ENCODE results near the gene GCAT. TPM values are rescaled to one million over a fixed set of nuclear protein-coding genes. Genes with fewer than 3 reads are reported as not detected.

GCAT gene
- total and polyA plus RNA-seq, 2 of the 13 experiments (the other 11 are each of a cell fraction or from before 2014, with no cell fraction given): 28.0 to 50.3 TPM

DNA sequence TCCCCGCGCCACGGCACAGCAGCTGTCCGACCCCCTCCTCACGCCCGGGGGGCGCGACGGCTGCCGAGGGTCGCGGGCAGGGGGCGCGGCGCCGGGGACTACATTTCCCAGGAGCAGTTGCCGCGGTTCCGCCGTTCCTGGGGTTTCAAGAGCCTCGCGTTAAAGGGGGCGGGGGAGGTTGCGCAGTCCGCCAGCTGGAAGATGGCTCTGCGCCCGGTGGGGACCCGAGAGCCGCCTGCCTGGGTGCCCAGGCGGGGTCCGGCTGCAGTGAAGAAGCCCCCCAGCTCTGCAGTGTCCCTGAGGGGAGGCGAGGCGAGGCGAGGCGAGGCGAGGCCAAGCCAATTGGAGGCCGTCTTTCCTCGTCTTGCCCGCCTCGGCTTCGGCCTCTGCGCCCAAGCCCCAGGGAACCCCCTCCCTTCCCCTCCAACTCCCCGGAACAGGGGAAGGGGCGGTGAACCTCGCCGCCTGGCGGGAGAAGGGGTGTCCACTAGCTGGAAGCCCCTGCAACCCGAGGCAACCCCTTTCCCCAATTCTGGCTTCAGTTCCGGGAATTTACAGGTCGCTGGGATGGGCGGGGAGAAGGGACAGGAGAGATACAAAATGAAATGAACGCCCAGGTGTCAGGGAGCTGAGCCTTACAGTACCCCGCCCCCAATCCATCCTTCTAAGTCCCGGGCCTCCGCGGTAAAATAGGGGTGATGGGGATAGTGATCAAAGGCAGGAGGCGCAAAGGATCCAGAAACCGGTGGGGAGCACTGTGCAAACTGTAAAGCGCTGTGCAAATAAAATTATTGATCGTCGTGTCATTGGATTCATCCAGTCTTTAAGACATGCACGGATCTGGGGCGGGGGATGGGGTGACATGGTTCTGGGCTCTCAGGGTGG is 5.2 kb upstream of the GCAT start (continued):
- TF ChIP-seq, protein P1, sequence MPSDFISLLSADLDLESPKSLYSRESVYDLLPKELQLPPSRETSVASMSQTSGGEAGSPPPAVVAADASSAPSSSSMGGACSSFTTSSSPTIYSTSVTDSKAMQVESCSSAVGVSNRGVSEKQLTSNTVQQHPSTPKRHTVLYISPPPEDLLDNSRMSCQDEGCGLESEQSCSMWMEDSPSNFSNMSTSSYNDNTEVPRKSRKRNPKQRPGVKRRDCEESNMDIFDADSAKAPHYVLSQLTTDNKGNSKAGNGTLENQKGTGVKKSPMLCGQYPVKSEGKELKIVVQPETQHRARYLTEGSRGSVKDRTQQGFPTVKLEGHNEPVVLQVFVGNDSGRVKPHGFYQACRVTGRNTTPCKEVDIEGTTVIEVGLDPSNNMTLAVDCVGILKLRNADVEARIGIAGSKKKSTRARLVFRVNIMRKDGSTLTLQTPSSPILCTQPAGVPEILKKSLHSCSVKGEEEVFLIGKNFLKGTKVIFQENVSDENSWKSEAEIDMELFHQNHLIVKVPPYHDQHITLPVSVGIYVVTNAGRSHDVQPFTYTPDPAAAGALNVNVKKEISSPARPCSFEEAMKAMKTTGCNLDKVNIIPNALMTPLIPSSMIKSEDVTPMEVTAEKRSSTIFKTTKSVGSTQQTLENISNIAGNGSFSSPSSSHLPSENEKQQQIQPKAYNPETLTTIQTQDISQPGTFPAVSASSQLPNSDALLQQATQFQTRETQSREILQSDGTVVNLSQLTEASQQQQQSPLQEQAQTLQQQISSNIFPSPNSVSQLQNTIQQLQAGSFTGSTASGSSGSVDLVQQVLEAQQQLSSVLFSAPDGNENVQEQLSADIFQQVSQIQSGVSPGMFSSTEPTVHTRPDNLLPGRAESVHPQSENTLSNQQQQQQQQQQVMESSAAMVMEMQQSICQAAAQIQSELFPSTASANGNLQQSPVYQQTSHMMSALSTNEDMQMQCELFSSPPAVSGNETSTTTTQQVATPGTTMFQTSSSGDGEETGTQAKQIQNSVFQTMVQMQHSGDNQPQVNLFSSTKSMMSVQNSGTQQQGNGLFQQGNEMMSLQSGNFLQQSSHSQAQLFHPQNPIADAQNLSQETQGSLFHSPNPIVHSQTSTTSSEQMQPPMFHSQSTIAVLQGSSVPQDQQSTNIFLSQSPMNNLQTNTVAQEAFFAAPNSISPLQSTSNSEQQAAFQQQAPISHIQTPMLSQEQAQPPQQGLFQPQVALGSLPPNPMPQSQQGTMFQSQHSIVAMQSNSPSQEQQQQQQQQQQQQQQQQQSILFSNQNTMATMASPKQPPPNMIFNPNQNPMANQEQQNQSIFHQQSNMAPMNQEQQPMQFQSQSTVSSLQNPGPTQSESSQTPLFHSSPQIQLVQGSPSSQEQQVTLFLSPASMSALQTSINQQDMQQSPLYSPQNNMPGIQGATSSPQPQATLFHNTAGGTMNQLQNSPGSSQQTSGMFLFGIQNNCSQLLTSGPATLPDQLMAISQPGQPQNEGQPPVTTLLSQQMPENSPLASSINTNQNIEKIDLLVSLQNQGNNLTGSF (CRISPR knock-in tag; IDR thresholded peaks at IDR 0.05): no peak
- no peak for TF ChIP-seq HMG20B (CRISPR knock-in tag; conservative IDR thresholded peaks at IDR 0.05)
- TF ChIP-seq, protein P2, sequence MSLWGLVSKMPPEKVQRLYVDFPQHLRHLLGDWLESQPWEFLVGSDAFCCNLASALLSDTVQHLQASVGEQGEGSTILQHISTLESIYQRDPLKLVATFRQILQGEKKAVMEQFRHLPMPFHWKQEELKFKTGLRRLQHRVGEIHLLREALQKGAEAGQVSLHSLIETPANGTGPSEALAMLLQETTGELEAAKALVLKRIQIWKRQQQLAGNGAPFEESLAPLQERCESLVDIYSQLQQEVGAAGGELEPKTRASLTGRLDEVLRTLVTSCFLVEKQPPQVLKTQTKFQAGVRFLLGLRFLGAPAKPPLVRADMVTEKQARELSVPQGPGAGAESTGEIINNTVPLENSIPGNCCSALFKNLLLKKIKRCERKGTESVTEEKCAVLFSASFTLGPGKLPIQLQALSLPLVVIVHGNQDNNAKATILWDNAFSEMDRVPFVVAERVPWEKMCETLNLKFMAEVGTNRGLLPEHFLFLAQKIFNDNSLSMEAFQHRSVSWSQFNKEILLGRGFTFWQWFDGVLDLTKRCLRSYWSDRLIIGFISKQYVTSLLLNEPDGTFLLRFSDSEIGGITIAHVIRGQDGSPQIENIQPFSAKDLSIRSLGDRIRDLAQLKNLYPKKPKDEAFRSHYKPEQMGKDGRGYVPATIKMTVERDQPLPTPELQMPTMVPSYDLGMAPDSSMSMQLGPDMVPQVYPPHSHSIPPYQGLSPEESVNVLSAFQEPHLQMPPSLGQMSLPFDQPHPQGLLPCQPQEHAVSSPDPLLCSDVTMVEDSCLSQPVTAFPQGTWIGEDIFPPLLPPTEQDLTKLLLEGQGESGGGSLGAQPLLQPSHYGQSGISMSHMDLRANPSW (CRISPR knock-in tag; IDR thresholded peaks at IDR 0.05; ENCODE audit: borderline replicate concordance): 0 out of 2 replicates have a peak, but pooled peaks have one; percentile 1
- TF ChIP-seq KDM1A (CRISPR knock-in tag; IDR thresholded peaks at IDR 0.05): no peak
- 0 out of 2 replicates have a peak, but pooled peaks have one; percentile 14 for TF ChIP-seq ARNTL (CRISPR knock-in tag; IDR thresholded peaks at IDR 0.05)
- no peak; the same call in 1 of the 2 replicates for TF ChIP-seq ZMAT3 (CRISPR knock-in tag; conservative IDR thresholded peaks at IDR 0.05)
- TF ChIP-seq, protein P3, sequence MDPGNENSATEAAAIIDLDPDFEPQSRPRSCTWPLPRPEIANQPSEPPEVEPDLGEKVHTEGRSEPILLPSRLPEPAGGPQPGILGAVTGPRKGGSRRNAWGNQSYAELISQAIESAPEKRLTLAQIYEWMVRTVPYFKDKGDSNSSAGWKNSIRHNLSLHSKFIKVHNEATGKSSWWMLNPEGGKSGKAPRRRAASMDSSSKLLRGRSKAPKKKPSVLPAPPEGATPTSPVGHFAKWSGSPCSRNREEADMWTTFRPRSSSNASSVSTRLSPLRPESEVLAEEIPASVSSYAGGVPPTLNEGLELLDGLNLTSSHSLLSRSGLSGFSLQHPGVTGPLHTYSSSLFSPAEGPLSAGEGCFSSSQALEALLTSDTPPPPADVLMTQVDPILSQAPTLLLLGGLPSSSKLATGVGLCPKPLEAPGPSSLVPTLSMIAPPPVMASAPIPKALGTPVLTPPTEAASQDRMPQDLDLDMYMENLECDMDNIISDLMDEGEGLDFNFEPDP (CRISPR knock-in tag; conservative IDR thresholded peaks at IDR 0.05): no peak
- TF ChIP-seq MED1 (CRISPR knock-in tag; IDR thresholded peaks at IDR 0.05): peak; percentile 11; the same call in 1 of the 2 replicates
- TF ChIP-seq, protein P4, sequence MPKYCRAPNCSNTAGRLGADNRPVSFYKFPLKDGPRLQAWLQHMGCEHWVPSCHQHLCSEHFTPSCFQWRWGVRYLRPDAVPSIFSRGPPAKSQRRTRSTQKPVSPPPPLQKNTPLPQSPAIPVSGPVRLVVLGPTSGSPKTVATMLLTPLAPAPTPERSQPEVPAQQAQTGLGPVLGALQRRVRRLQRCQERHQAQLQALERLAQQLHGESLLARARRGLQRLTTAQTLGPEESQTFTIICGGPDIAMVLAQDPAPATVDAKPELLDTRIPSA (CRISPR knock-in tag; IDR thresholded peaks at IDR 0.05; ENCODE audit: borderline replicate concordance): 0 out of 2 replicates have a peak, but pooled peaks have one; percentile 52
- TF ChIP-seq ZSCAN22 (CRISPR knock-in tag; IDR thresholded peaks at IDR 0.05): no peak
- no peak for TF ChIP-seq TOPORS (CRISPR knock-in tag; IDR thresholded peaks at IDR 0.05)
- TF ChIP-seq, protein P5, sequence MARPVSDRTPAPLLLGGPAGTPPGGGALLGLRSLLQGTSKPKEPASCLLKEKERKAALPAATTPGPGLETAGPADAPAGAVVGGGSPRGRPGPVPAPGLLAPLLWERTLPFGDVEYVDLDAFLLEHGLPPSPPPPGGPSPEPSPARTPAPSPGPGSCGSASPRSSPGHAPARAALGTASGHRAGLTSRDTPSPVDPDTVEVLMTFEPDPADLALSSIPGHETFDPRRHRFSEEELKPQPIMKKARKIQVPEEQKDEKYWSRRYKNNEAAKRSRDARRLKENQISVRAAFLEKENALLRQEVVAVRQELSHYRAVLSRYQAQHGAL (CRISPR knock-in tag; IDR thresholded peaks at IDR 0.05; ENCODE audit: not compliant biosample characterization): no peak
- TF ChIP-seq ZNF703 (CRISPR knock-in tag; IDR thresholded peaks at IDR 0.05; ENCODE audit: borderline replicate concordance): peak; percentile 46; the same call in 1 of the 2 replicates
